ENCODE data around the gene TMEM232. TPM values are rescaled to one million over a fixed set of nuclear protein-coding genes. Genes with fewer than 3 reads are reported as not detected.
A peak's percentile ranks its signal among the peaks of the same experiment; 100 is the strongest.

The TMEM232 gene
- polyA plus RNA-seq, 1 experiment = 0.12 TPM

DNA sequence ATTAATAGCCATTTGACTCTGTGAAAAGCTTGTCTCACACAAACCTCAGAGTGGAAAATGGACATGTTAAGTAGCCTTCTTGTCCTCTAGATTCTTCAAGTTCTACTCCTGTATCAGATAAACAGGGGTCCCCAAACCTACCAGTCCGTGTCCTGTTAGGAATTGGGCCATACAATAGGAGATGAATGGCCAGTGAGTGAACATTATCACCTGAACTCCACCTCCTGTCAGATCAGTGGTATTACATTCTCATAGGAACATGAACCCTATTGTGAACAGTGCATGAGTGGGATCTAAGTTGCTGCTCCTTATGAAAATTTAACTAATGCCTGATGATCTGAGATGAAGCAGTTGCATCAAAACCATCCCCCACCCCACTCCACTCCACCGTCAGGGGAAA lies 136.3 kb downstream of the TMEM232 start:
- Histone ChIP-seq H3K4me3 (ENCODE audit: low read depth, low read length) (no peak overlapping the region), H3K36me3 (ENCODE audit: control insufficient read depth, insufficient read depth, low read length) (no peaks in the 10 kb centered on the region), H3K27me3 (ENCODE audit: control insufficient read depth, insufficient read depth, low read length) (no peaks in the 10 kb centered on the region)
- POLR2A ChIA-PET = no interaction called here
- no peak for DNase-seq (ENCODE audit: low read depth)
- CTCF ChIA-PET = interaction anchor here (0.9 to 1.3 kb wide), 2 partner anchors 12 to 14 kb away, joined by 3 to 5 read pairs; no protein-coding TSS in a partner anchor
- TF ChIP-seq, protein P1, sequence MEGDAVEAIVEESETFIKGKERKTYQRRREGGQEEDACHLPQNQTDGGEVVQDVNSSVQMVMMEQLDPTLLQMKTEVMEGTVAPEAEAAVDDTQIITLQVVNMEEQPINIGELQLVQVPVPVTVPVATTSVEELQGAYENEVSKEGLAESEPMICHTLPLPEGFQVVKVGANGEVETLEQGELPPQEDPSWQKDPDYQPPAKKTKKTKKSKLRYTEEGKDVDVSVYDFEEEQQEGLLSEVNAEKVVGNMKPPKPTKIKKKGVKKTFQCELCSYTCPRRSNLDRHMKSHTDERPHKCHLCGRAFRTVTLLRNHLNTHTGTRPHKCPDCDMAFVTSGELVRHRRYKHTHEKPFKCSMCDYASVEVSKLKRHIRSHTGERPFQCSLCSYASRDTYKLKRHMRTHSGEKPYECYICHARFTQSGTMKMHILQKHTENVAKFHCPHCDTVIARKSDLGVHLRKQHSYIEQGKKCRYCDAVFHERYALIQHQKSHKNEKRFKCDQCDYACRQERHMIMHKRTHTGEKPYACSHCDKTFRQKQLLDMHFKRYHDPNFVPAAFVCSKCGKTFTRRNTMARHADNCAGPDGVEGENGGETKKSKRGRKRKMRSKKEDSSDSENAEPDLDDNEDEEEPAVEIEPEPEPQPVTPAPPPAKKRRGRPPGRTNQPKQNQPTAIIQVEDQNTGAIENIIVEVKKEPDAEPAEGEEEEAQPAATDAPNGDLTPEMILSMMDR (IDR thresholded peaks at IDR 0.05; ENCODE audit: insufficient read depth, low read depth, low read length) = peak; percentile 36

DNA sequence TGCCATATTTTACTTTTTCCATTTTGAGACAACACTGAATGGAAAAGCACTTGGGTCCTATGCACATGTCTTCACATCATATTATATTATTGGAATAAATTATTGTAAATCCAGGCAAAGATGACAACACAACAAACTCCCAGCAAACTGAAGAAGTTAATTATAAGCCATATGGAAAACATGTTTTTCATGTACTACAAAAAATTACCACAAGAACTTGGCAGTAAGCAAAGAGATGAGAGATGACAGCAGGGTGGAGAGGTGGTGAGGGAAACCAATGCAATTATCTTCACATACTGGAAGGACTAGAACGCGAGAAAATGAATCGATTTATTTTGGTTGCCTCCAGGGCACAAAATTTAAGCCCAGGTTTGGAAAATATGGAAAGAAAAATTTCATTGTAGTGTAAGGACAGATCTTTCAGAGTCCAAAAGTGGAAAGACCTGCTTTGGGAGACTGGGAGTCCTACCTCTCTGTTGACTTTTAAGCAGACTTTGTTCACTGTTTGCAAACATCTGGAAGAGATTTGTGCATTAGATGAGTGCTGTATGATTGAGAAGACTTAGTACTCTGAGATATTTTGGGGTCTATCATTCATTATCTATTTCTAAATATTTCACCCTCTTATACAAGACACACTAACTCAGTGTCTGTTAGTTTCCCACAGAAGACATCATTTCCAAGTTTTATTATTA lies 138.0 kb downstream of the TMEM232 start:
- no peak overlapping the region for H3K4me3 ChIP-seq (ENCODE audit: low read depth, low read length)
- no peak for DNase-seq (ENCODE audit: low read depth)
- TF ChIP-seq, protein P1 (IDR thresholded peaks at IDR 0.05; ENCODE audit: insufficient read depth, low read depth, low read length) = no peak
- H3K27me3 ChIP-seq (ENCODE audit: control insufficient read depth, insufficient read depth, low read length) = no peaks in the 10 kb centered on the region
- no peaks in the 10 kb centered on the region for H3K36me3 ChIP-seq (ENCODE audit: control insufficient read depth, insufficient read depth, low read length)
- POLR2A ChIA-PET = no interaction called here
- CTCF ChIA-PET = no interaction called here

GRCh38 chr5:110580625-110581024 lies 145.8 kb downstream of the TMEM232 start:
- TF ChIP-seq, protein P1 (IDR thresholded peaks at IDR 0.05; ENCODE audit: insufficient read depth, low read depth, low read length) = no peak
- Histone ChIP-seq H3K4me3 (ENCODE audit: low read depth, low read length) (no peak overlapping the region), H3K36me3 (ENCODE audit: control insufficient read depth, insufficient read depth, low read length) (no peaks in the 10 kb centered on the region), H3K27me3 (ENCODE audit: control insufficient read depth, insufficient read depth, low read length) (no peaks in the 10 kb centered on the region)
- DNase-seq (ENCODE audit: low read depth) = no peak
- CTCF ChIA-PET = no interaction called here
- POLR2A ChIA-PET = no interaction called here

- no peaks in the 10 kb centered on the region for H3K36me3 ChIP-seq (ENCODE audit: control insufficient read depth, insufficient read depth, low read length)
- DNase-seq (ENCODE audit: low read depth) = no peak
- no peak overlapping the region for H3K4me3 ChIP-seq (ENCODE audit: low read depth, low read length)
- H3K27me3 ChIP-seq (ENCODE audit: control insufficient read depth, insufficient read depth, low read length) = no peaks in the 10 kb centered on the region
- TF ChIP-seq, protein P1 (IDR thresholded peaks at IDR 0.05; ENCODE audit: insufficient read depth, low read depth, low read length) = no peak
- POLR2A ChIA-PET = no interaction called here
- CTCF ChIA-PET = no interaction called here
These were observed 153.7 kb downstream of the TMEM232 start for GRCh38 chr5:110572729-110573128.

GRCh38 chr5:110562191-110562590 lies 164.3 kb downstream of the TMEM232 start:
- DNase-seq (ENCODE audit: low read depth) = no peak
- Histone ChIP-seq H3K4me3 (ENCODE audit: low read depth, low read length) (no peak overlapping the region), H3K36me3 (ENCODE audit: control insufficient read depth, insufficient read depth, low read length) (no peaks in the 10 kb centered on the region), H3K27me3 (ENCODE audit: control insufficient read depth, insufficient read depth, low read length) (no peaks in the 10 kb centered on the region)
- TF ChIP-seq, protein P1 (IDR thresholded peaks at IDR 0.05; ENCODE audit: insufficient read depth, low read depth, low read length) = no peak
- ChIA-PET POLR2A (no interaction called here), CTCF (no interaction called here)

Data from BJ (cell line).